D721Med (cell line): ENCODE data around the gene CADPS.

Source experiments
- DNase-seq: peaks from one replicate; pipeline ENCODE4 v3.0.0; 2011; ENCODE audit warnings: low spot score; ENCODE audit not compliant: insufficient read length
- FAIRE-seq: peaks from 2 replicates; lab custom pipeline; 2011; peaks lifted over from hg19 to GRCh38; lab: Jason Lieb, UNC
- CTCF ChIP-seq: IDR thresholded peaks from 2 replicates; pipeline ENCODE4 v1.5.1; 2012; ENCODE audit warnings: mild to moderate bottlenecking, control low read depth; ENCODE audit not compliant: insufficient read depth; ENCODE audit errors: missing control alignments

The CADPS gene

GRCh38 chr3:62482961-62483360 lies 392.3 kb downstream of the CADPS start:
- FAIRE-seq (no peak), DNase-seq (no peak)
- no peak for TF ChIP-seq CTCF

- no peak for TF ChIP-seq CTCF
- no peak for FAIRE-seq
- DNase-seq: no peak
Observed at GRCh38 chr3:62481962-62482361, 393.3 kb downstream of the CADPS start.

GRCh38 chr3:62480056-62480455 lies 395.2 kb downstream of the CADPS start:
- FAIRE-seq: no peak
- no peak for TF ChIP-seq CTCF
- no peak for DNase-seq

GRCh38 chr3:62479326-62479725 lies 395.9 kb downstream of the CADPS start:
- no peak for TF ChIP-seq CTCF
- FAIRE-seq: no peak
- DNase-seq: no peak

GRCh38 chr3:62475306-62475705 lies 399.9 kb downstream of the CADPS start:
- FAIRE-seq: no peak

GRCh38 chr3:62467966-62468722 lies 407.1 kb downstream of the CADPS start:
- TF ChIP-seq CTCF: no peak
- FAIRE-seq (no peak), DNase-seq (no peak)

More at GRCh38 chr3:62475306-62475705, 399.9 kb downstream of the CADPS start:
- TF ChIP-seq CTCF: no peak
- DNase-seq: no peak

GRCh38 chr3:62462788-62463187 lies 412.4 kb downstream of the CADPS start:
- TF ChIP-seq CTCF: no peak
- DNase-seq (no peak), FAIRE-seq (no peak)
